MCF 10A (cell line): ENCODE results near the gene INTS1. TPM values are rescaled to one million over a fixed set of nuclear protein-coding genes. Genes with fewer than 3 reads are reported as not detected.

ENCODE experiments used
- BruUV-seq: library from RNA; stranded (reverse); fragments of 400-500 nt; replicated peaks from 2 replicates; lab custom pipeline; 2021; lab: Mats Ljungman, UMichigan
- CTCF ChIA-PET: fragments of 300-600 bp; sonication (Branson Sonifier 250); formaldehyde crosslinking; extraction: SDS; loops from one replicate; lab custom pipeline; 2021; ENCODE audit warnings: antibody characterized with exemption, inconsistent platforms; lab: Yijun Ruan, JAX
- POLR2A ChIA-PET: fragments of 300-600, 350-650 bp; sonication (Branson Sonifier 250); formaldehyde crosslinking; extraction: SDS; loops from one replicate; lab custom pipeline; 2020; ENCODE audit warnings: antibody characterized with exemption, inconsistent platforms; lab: Yijun Ruan, JAX
- DNase-seq: peaks from one replicate; pipeline ENCODE4 v3.0.0-alpha.2; 2018; ENCODE audit not compliant: unreplicated experiment
- H3K27ac Mint-ChIP-seq: one replicate; pipeline ENCODE4 v1.8.0; 2022; ENCODE audit warnings: mild to moderate bottlenecking, low read depth, mixed read lengths; ENCODE audit not compliant: unreplicated experiment
- H3K27me3 Mint-ChIP-seq: one replicate; pipeline ENCODE4 v1.8.0; 2022; ENCODE audit warnings: mixed read lengths; ENCODE audit not compliant: insufficient read depth, unreplicated experiment
- H3K36me3 Mint-ChIP-seq: one replicate; pipeline ENCODE4 v1.8.0; 2022; ENCODE audit warnings: mild to moderate bottlenecking, moderate library complexity, mixed read lengths; ENCODE audit not compliant: insufficient read depth, unreplicated experiment
- H3K4me1 Mint-ChIP-seq: one replicate; pipeline ENCODE4 v1.8.0; 2022; ENCODE audit warnings: mixed read lengths; ENCODE audit not compliant: insufficient read depth, unreplicated experiment
- H3K4me3 Mint-ChIP-seq: one replicate; pipeline ENCODE4 v1.8.0; 2022; ENCODE audit warnings: mild to moderate bottlenecking, moderate library complexity, mixed read lengths; ENCODE audit not compliant: unreplicated experiment
- H3K9me3 Mint-ChIP-seq: one replicate; pipeline ENCODE4 v1.8.0; 2022; ENCODE audit warnings: mixed read lengths; ENCODE audit not compliant: unreplicated experiment
- CTCF ChIP-seq: fragments of 200-600 bp; IDR thresholded peaks from one replicate; pipeline ENCODE4 v1.8.0; 2022; ENCODE audit warnings: antibody characterized with exemption, mild to moderate bottlenecking; ENCODE audit not compliant: unreplicated experiment
- intact Hi-C: fragments of 100-400 bp; cut with micrococcal nuclease; formaldehyde crosslinking; loops from 2 replicates; pipeline ENCODE4 v1.14.1; 2022
- total RNA-seq: library from RNA; stranded (reverse); gene quantifications from 2 replicates; pipeline ENCODE4 v1.2.3, GENCODE V29; 2022

Gene INTS1
- total RNA-seq, 1 experiment from 2014 or later = 86.3 TPM

GRCh38 chr7:1550846-1551155, 46.6 kb upstream of the INTS1 start:
- Mint-ChIP-seq H3K27me3 (no peaks in the 10 kb centered on the region), H3K27ac (no peak overlapping the region)
- intact Hi-C loops = no loop called here

GRCh38 chr7:1550005-1550845, 46.0 kb upstream of the INTS1 start:
- CTCF ChIA-PET = no interaction called here
- no peaks in the 10 kb centered on the region for H3K9me3 Mint-ChIP-seq
- H3K36me3 Mint-ChIP-seq = peaks cover 8% of the 10 kb centered on the region
- intact Hi-C loops = no loop called here
- no peaks in the 10 kb centered on the region for H3K27me3 Mint-ChIP-seq
- H3K4me3 Mint-ChIP-seq = no peak overlapping the region
- peaks cover 2% of the 10 kb centered on the region for H3K4me1 Mint-ChIP-seq
- no peak for DNase-seq
- no peak overlapping the region for H3K27ac Mint-ChIP-seq
- TF ChIP-seq CTCF = no peak
- BruUV-seq = no TSS peak
- POLR2A ChIA-PET = no interaction called here

More at GRCh38 chr7:1550846-1551155, 46.6 kb upstream of the INTS1 start:
- no TSS peak for BruUV-seq
- TF ChIP-seq CTCF = no peak
- H3K36me3 Mint-ChIP-seq = peaks cover 9% of the 10 kb centered on the region
- H3K4me1 Mint-ChIP-seq = peaks cover 7% of the 10 kb centered on the region
- POLR2A ChIA-PET = no interaction called here
- CTCF ChIA-PET = no interaction called here
- DNase-seq = no peak
- H3K4me3 Mint-ChIP-seq = no peak overlapping the region
- no peaks in the 10 kb centered on the region for H3K9me3 Mint-ChIP-seq

GRCh38 chr7:1549357-1550004, 45.3 kb upstream of the INTS1 start:
- no TSS peak for BruUV-seq
- TF ChIP-seq CTCF = no peak
- Mint-ChIP-seq H3K36me3 (peaks cover 8% of the 10 kb centered on the region), H3K27ac (no peak overlapping the region), H3K4me3 (no peak overlapping the region), H3K4me1 (no peaks in the 10 kb centered on the region), H3K9me3 (no peaks in the 10 kb centered on the region), H3K27me3 (no peaks in the 10 kb centered on the region)
- intact Hi-C loops = no loop called here
- no peak for DNase-seq
- CTCF ChIA-PET = no interaction called here
- POLR2A ChIA-PET = no interaction called here

- Mint-ChIP-seq H3K4me3 (no peak overlapping the region), H3K27me3 (no peaks in the 10 kb centered on the region), H3K4me1 (no peaks in the 10 kb centered on the region), H3K36me3 (peaks cover 9% of the 10 kb centered on the region), H3K27ac (no peak overlapping the region), H3K9me3 (no peaks in the 10 kb centered on the region)
- ChIA-PET POLR2A (no interaction called here), CTCF (no interaction called here)
- DNase-seq = no peak
- intact Hi-C loops = no loop called here
- no peak for TF ChIP-seq CTCF
- no TSS peak for BruUV-seq
Observed at GRCh38 chr7:1548944-1549343, 44.8 kb upstream of the INTS1 start.
